Measurements from ENCODE around the gene TBX15.

Gene TBX15

DNA sequence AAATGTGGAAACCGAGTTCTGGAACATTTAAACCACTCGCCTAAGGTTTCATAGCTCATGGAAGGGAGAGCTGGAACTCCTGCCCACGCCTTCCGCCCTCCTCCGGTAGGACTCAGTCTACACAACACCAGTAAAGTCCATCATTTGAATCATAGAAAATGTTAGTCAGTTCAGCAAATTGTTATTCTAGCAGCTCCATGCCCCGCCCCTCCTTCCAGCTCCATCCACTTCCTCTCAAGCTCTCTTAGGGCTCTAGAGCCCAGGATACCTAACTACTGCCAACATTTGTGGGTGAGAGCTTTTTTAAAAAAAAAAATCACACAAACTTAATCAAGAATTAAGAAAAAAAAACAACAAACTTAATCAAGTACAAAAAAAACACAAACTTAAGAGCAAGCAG lies 121.8 kb downstream of the TBX15 start:
- Histone ChIP-seq H2BK15ac (ENCODE audit: low read depth, poor library complexity, severe bottlenecking) (no peak overlapping the region), H4K91ac (ENCODE audit: low read length) (no peak overlapping the region), H2AFZ (ENCODE audit: low read depth, low read length) (no peak overlapping the region), H3K4me3 (ENCODE audit: insufficient read depth in 1 of 2, low read depth in 1 of 2, low read length in 2 of 2) (no peak overlapping the region), H3K4me2 (ENCODE audit: low read length, poor library complexity, severe bottlenecking) (no peak overlapping the region), H3K79me1 (replicated peaks; ENCODE audit: low read length, poor library complexity, severe bottlenecking) (no peaks in the 10 kb centered on the region), H2BK12ac (ENCODE audit: low read length in 2 of 2) (no peak overlapping the region), H3K27me3 (ENCODE audit: control insufficient read depth in 1 of 2, insufficient read depth in 1 of 2, low read length in 2 of 2) (peaks cover 0 to 5% of the 10 kb centered on the region in 2 experiments), H2BK120ac (ENCODE audit: low read depth, low read length) (no peak overlapping the region), H3K14ac (ENCODE audit: low read length in 2 of 2) (no peak overlapping the region), H4K8ac (ENCODE audit: low read length) (no peak overlapping the region), H3K27ac (ENCODE audit: low read length, poor library complexity, severe bottlenecking) (no peak overlapping the region), H3K9me3 (ENCODE audit: control insufficient read depth, low read length) (no peaks in the 10 kb centered on the region), H3K18ac (ENCODE audit: low read depth in 1 of 2, low read length in 2 of 2) (no peak overlapping the region), H3K4me1 (ENCODE audit: control insufficient read depth, insufficient read depth, low read depth, low read length) (peaks cover 4% of the 10 kb centered on the region), H2BK5ac (ENCODE audit: low read depth, low read length, poor library complexity, severe bottlenecking) (no peak overlapping the region), H3K23ac (ENCODE audit: low read length in 2 of 2) (no peak overlapping the region), H2AK5ac (ENCODE audit: low read length, severe bottlenecking) (no peak overlapping the region), H3K9ac (ENCODE audit: low read length) (no peak overlapping the region), H3K4ac (ENCODE audit: low read depth in 1 of 2, low read length in 2 of 2) (no peak overlapping the region), H3K36me3 (ENCODE audit: control insufficient read depth in 1 of 2, insufficient read depth in 2 of 2, low read depth in 1 of 2, low read length in 2 of 2) (no peaks in the 10 kb centered on the region)
- WGBS, result 72% methylated on average over 4 of the region's 6 CpGs
- no peak for DNase-seq

DNA sequence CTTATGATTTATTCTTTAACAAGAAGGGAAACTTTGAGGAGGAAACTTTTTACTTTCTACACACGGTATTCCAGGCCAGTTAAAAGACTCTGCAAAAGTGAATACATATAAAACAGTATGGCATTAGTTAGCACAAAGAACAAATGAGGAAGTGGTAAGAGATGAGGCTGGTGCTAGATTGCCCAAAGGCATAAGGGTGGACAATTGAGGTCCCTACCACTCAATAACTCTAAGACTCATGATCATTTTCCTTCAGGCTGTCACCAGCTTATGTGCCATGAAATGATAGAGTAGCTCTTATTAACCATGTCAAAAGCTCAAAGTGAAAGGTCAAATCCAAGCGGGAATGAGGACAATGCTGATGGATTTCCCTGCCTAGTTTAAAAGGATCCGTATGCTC lies 124.5 kb downstream of the TBX15 start:
- H3K36me3 ChIP-seq (ENCODE audit: control insufficient read depth in 1 of 2, insufficient read depth in 2 of 2, low read depth in 1 of 2, low read length in 2 of 2), result no peaks in the 10 kb centered on the region
- peaks cover 6% of the 10 kb centered on the region for H3K4me1 ChIP-seq (ENCODE audit: control insufficient read depth, insufficient read depth, low read depth, low read length)
- H2BK5ac ChIP-seq (ENCODE audit: low read depth, low read length, poor library complexity, severe bottlenecking), result no peak overlapping the region
- H3K27me3 ChIP-seq (ENCODE audit: control insufficient read depth in 1 of 2, insufficient read depth in 1 of 2, low read length in 2 of 2), result no peaks in the 10 kb centered on the region
- no peak overlapping the region for H2BK12ac ChIP-seq (ENCODE audit: low read length in 2 of 2)
- H2BK120ac ChIP-seq (ENCODE audit: low read depth, low read length), result no peak overlapping the region
- H2BK15ac ChIP-seq (ENCODE audit: low read depth, poor library complexity, severe bottlenecking), result no peak overlapping the region
- no peak overlapping the region for H3K18ac ChIP-seq (ENCODE audit: low read depth in 1 of 2, low read length in 2 of 2)
- H3K9ac ChIP-seq (ENCODE audit: low read length), result no peak overlapping the region
- no peak overlapping the region for H3K4me2 ChIP-seq (ENCODE audit: low read length, poor library complexity, severe bottlenecking)
- DNase-seq, result no peak
- H2AFZ ChIP-seq (ENCODE audit: low read depth, low read length), result no peak overlapping the region
- H3K27ac ChIP-seq (ENCODE audit: low read length, poor library complexity, severe bottlenecking), result peak overlapping the region; percentile 90
- no peak overlapping the region for H3K4ac ChIP-seq (ENCODE audit: low read depth in 1 of 2, low read length in 2 of 2)
- H3K4me3 ChIP-seq (ENCODE audit: insufficient read depth in 1 of 2, low read depth in 1 of 2, low read length in 2 of 2), result no peak overlapping the region
- H3K79me1 ChIP-seq (replicated peaks; ENCODE audit: low read length, poor library complexity, severe bottlenecking), result no peaks in the 10 kb centered on the region
- H4K91ac ChIP-seq (ENCODE audit: low read length), result no peak overlapping the region
- H2AK5ac ChIP-seq (ENCODE audit: low read length, severe bottlenecking), result peak overlapping the region; percentile 47
- H3K9me3 ChIP-seq (ENCODE audit: control insufficient read depth, low read length), result no peaks in the 10 kb centered on the region
- WGBS, result 89% methylated on average over 2 of the region's 3 CpGs
- no peak overlapping the region for H3K23ac ChIP-seq (ENCODE audit: low read length in 2 of 2)
- H3K14ac ChIP-seq (ENCODE audit: low read length in 2 of 2), result no peak overlapping the region
- no peak overlapping the region for H4K8ac ChIP-seq (ENCODE audit: low read length)

DNA sequence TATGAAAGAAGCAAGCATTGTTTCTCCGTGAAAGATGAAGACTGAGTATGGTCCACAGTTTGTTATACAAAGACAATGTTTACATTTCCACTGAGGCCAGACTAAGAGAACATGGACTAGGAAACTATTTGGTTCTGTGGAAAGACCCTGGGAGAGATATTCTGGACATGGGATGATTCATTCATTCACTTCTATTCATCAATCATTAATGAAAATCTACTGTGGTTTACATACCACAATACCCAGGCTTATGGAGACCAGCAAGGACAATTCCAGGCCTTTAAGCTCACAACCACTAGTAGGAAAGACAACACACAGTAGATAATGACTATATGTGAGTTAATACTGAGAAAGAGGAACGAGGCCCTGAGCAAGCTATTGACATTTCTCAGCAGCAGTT lies 125.4 kb downstream of the TBX15 start:
- Histone ChIP-seq H4K91ac (ENCODE audit: low read length) (no peak overlapping the region), H3K18ac (ENCODE audit: low read depth in 1 of 2, low read length in 2 of 2) (no peak overlapping the region), H3K27me3 (ENCODE audit: control insufficient read depth in 1 of 2, insufficient read depth in 1 of 2, low read length in 2 of 2) (no peaks in the 10 kb centered on the region), H2BK120ac (ENCODE audit: low read depth, low read length) (no peak overlapping the region), H3K4me2 (ENCODE audit: low read length, poor library complexity, severe bottlenecking) (no peak overlapping the region), H2AK5ac (ENCODE audit: low read length, severe bottlenecking) (no peak overlapping the region), H3K14ac (ENCODE audit: low read length in 2 of 2) (no peak overlapping the region), H2BK5ac (ENCODE audit: low read depth, low read length, poor library complexity, severe bottlenecking) (no peak overlapping the region), H4K8ac (ENCODE audit: low read length) (no peak overlapping the region), H2AFZ (ENCODE audit: low read depth, low read length) (no peak overlapping the region), H3K9me3 (ENCODE audit: control insufficient read depth, low read length) (no peaks in the 10 kb centered on the region), H3K4ac (ENCODE audit: low read depth in 1 of 2, low read length in 2 of 2) (no peak overlapping the region), H3K36me3 (ENCODE audit: control insufficient read depth in 1 of 2, insufficient read depth in 2 of 2, low read depth in 1 of 2, low read length in 2 of 2) (no peaks in the 10 kb centered on the region), H2BK15ac (ENCODE audit: low read depth, poor library complexity, severe bottlenecking) (no peak overlapping the region), H3K23ac (ENCODE audit: low read length in 2 of 2) (no peak overlapping the region), H3K4me1 (ENCODE audit: control insufficient read depth, insufficient read depth, low read depth, low read length) (peaks cover 6% of the 10 kb centered on the region), H3K79me1 (replicated peaks; ENCODE audit: low read length, poor library complexity, severe bottlenecking) (no peaks in the 10 kb centered on the region), H3K27ac (ENCODE audit: low read length, poor library complexity, severe bottlenecking) (peak overlapping the region; percentile 92), H3K4me3 (ENCODE audit: insufficient read depth in 1 of 2, low read depth in 1 of 2, low read length in 2 of 2) (no peak overlapping the region), H2BK12ac (ENCODE audit: low read length in 2 of 2) (no peak overlapping the region), H3K9ac (ENCODE audit: low read length) (no peak overlapping the region)
- WGBS, result 53% methylated on average over 2 of the region's 2 CpGs
- DNase-seq, result no peak

DNA sequence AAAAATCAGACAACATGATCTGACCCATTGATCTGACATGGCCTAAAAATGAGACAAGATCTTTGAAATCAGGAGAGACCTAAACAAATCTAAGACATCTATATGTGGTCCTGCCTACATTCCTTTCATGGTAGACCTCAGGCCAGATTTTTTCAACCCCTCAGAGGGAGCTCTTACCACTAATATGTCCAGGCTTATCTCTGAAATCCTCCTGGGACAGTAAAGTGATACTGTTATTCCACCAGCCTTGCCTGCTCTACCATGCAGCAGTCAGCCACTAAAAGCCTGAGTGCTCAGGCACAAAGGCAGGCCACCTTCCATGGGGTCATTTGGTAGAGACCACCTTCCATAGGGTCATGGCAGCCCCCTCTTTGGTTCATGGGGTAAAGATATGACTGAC lies 126.9 kb downstream of the TBX15 start:
- Histone ChIP-seq H4K91ac (ENCODE audit: low read length) (no peak overlapping the region), H3K4me1 (ENCODE audit: control insufficient read depth, insufficient read depth, low read depth, low read length) (peaks cover 6% of the 10 kb centered on the region), H3K9me3 (ENCODE audit: control insufficient read depth, low read length) (no peaks in the 10 kb centered on the region)

More for the DNA sequence above, 126.9 kb downstream of the TBX15 start:
- no peak overlapping the region for H4K8ac ChIP-seq (ENCODE audit: low read length)
- H2BK120ac ChIP-seq (ENCODE audit: low read depth, low read length), result no peak overlapping the region
- H3K27ac ChIP-seq (ENCODE audit: low read length, poor library complexity, severe bottlenecking), result peak overlapping the region; percentile 92
- H3K4me2 ChIP-seq (ENCODE audit: low read length, poor library complexity, severe bottlenecking), result no peak overlapping the region
- no peak overlapping the region for H2BK15ac ChIP-seq (ENCODE audit: low read depth, poor library complexity, severe bottlenecking)
- no peaks in the 10 kb centered on the region for H3K79me1 ChIP-seq (replicated peaks; ENCODE audit: low read length, poor library complexity, severe bottlenecking)
- H2AFZ ChIP-seq (ENCODE audit: low read depth, low read length), result no peak overlapping the region
- H2BK12ac ChIP-seq (ENCODE audit: low read length in 2 of 2), result no peak overlapping the region
- no peak for DNase-seq
- H2BK5ac ChIP-seq (ENCODE audit: low read depth, low read length, poor library complexity, severe bottlenecking), result no peak overlapping the region
- H3K18ac ChIP-seq (ENCODE audit: low read depth in 1 of 2, low read length in 2 of 2), result no peak overlapping the region
- H3K14ac ChIP-seq (ENCODE audit: low read length in 2 of 2), result no peak overlapping the region
- no peak overlapping the region for H3K4ac ChIP-seq (ENCODE audit: low read depth in 1 of 2, low read length in 2 of 2)
- no peaks in the 10 kb centered on the region for H3K36me3 ChIP-seq (ENCODE audit: control insufficient read depth in 1 of 2, insufficient read depth in 2 of 2, low read depth in 1 of 2, low read length in 2 of 2)
- H3K4me3 ChIP-seq (ENCODE audit: insufficient read depth in 1 of 2, low read depth in 1 of 2, low read length in 2 of 2), result no peak overlapping the region
- no peak overlapping the region for H3K23ac ChIP-seq (ENCODE audit: low read length in 2 of 2)
- no peaks in the 10 kb centered on the region for H3K27me3 ChIP-seq (ENCODE audit: control insufficient read depth in 1 of 2, insufficient read depth in 1 of 2, low read length in 2 of 2)
- H3K9ac ChIP-seq (ENCODE audit: low read length), result no peak overlapping the region
- H2AK5ac ChIP-seq (ENCODE audit: low read length, severe bottlenecking), result peak overlapping the region; percentile 66
